H1 (cell line): ENCODE measurements around the gene PTER. TPM values are rescaled to one million over a fixed set of nuclear protein-coding genes. Genes with fewer than 3 reads are reported as not detected.

Experiments used
- CTCF ChIA-PET: fragments of 300-600 bp; sonication (Branson Sonifier 250); formaldehyde crosslinking; loops from one replicate; lab custom pipeline; 2021; ENCODE audit not compliant: partially characterized antibody; lab: Charles Lee
- POLR2A ChIA-PET: fragments of 300-600 bp; sonication (Branson Sonifier 250); formaldehyde crosslinking; loops from one replicate; lab custom pipeline; 2021; ENCODE audit warnings: inconsistent platforms; ENCODE audit not compliant: partially characterized antibody; lab: Charles Lee
- DNase-seq, 2 experiments: peaks; one replicate each; pipeline versions ENCODE4 v3.0.0 to v3.0.0-alpha.2; 2010 to 2022; ENCODE audit warnings: low spot score in 2 of 2, low read depth in 1 of 2, mixed read lengths in 1 of 2
- FAIRE-seq: peaks from 2 replicates; lab custom pipeline; 2011; peaks lifted over from hg19 to GRCh38; lab: Jason Lieb, UNC
- H2AFZ ChIP-seq: 2 replicates; pipeline ENCODE4 v1.8.1; 2012; ENCODE audit warnings: low read length, inconsistent platforms
- H2AK5ac ChIP-seq: 2 replicates; pipeline ENCODE4 v1.6.1; 2013; ENCODE audit warnings: low read depth, low read length
- H2BK120ac ChIP-seq: replicated peaks from 2 replicates; pipeline ENCODE3; 2013; ENCODE audit warnings: low read depth, low read length, inconsistent platforms
- H2BK12ac ChIP-seq: 2 replicates; pipeline ENCODE4 v1.6.1; 2013; ENCODE audit warnings: low read depth, low read length
- H2BK15ac ChIP-seq: 2 replicates; pipeline ENCODE4 v1.6.1; 2013; ENCODE audit warnings: low read length
- H2BK20ac ChIP-seq: 2 replicates; pipeline ENCODE4 v1.6.1; 2013; ENCODE audit warnings: low read length
- H2BK5ac ChIP-seq: 2 replicates; pipeline ENCODE4 v1.6.1; 2013; ENCODE audit warnings: low read depth, low read length
- H3K14ac ChIP-seq: 2 replicates; pipeline ENCODE4 v1.6.1; 2013; ENCODE audit warnings: inconsistent platforms; ENCODE audit not compliant: insufficient read length
- H3K18ac ChIP-seq: 2 replicates; pipeline ENCODE4 v1.6.1; 2013; ENCODE audit warnings: low read length; ENCODE audit errors: extremely low read depth
- H3K23ac ChIP-seq: 2 replicates; pipeline ENCODE4 v1.6.1; 2013; ENCODE audit warnings: inconsistent platforms; ENCODE audit not compliant: insufficient read length
- H3K23me2 ChIP-seq: 2 replicates; pipeline ENCODE4 v1.6.1; 2013; ENCODE audit warnings: low read depth, low read length
- H3K27ac ChIP-seq: 2 replicates; pipeline ENCODE4 v1.6.1; 2011; ENCODE audit warnings: low read depth, low read length, inconsistent platforms
- H3K27me3 ChIP-seq, 4 experiments: replicated peaks in 1 of 4; 1 replicate in 1 of 4; 2 replicates in 3 of 4; pipeline versions ENCODE4 v1.6.1 to v1.8.1; 2011 to 2013; ENCODE audit warnings: low read length in 3 of 4, mild to moderate bottlenecking in 3 of 4, inconsistent platforms in 2 of 4, mixed read lengths in 2 of 4, moderate library complexity in 1 of 4; ENCODE audit not compliant: control insufficient read depth in 3 of 4, insufficient read depth in 3 of 4; ENCODE audit errors: extremely low read depth in 1 of 4
- H3K36me3 ChIP-seq, 4 experiments: 2 replicates each; pipeline versions ENCODE4 v1.6.1 to v1.8.1; 2011 to 2013; ENCODE audit warnings: mild to moderate bottlenecking in 4 of 4, low read length in 3 of 4, moderate library complexity in 2 of 4, control low read depth in 1 of 4, inconsistent platforms in 1 of 4; ENCODE audit not compliant: insufficient read depth in 4 of 4, control insufficient read depth in 2 of 4
- H3K4ac ChIP-seq: replicated peaks from 2 replicates; pipeline ENCODE3; 2013; ENCODE audit warnings: low read length, low read depth, mixed read lengths, inconsistent platforms; ENCODE audit not compliant: insufficient read length
- H3K4me1 ChIP-seq, 4 experiments: replicated peaks in 1 of 4; 1 replicate in 1 of 4; 2 replicates in 3 of 4; pipeline versions ENCODE4 v1.6.1 to v1.8.1; 2011 to 2013; ENCODE audit warnings: low read length in 3 of 4, inconsistent platforms in 2 of 4, mixed read lengths in 1 of 4; ENCODE audit not compliant: insufficient read depth in 4 of 4, control insufficient read depth in 3 of 4
- H3K4me2 ChIP-seq, 2 experiments: 2 replicates each; pipeline versions ENCODE4 v1.6.1 to v1.8.1; 2011 to 2013; ENCODE audit warnings: low read depth in 2 of 2, low read length in 2 of 2, control low read depth in 1 of 2, inconsistent platforms in 1 of 2, mild to moderate bottlenecking in 1 of 2; ENCODE audit not compliant: insufficient read depth in 1 of 2
- H3K4me3 ChIP-seq, 4 experiments: fragments of 200-600, 300-600 bp in 1 of 4; sonication (generic), shearing (Covaris generic), sonication (Bioruptor Twin) in 1 of 4; 2 replicates each; pipeline versions ENCODE4 v1.5.1 to v1.8.1; 2011 to 2016; ENCODE audit warnings: low read length in 4 of 4, low read depth in 3 of 4, control low read depth in 2 of 4, inconsistent platforms in 2 of 4, mild to moderate bottlenecking in 2 of 4, mixed read lengths in 1 of 4, moderate library complexity in 1 of 4; ENCODE audit not compliant: insufficient read depth in 2 of 4; ENCODE audit errors: extremely low read depth in 1 of 4
- H3K56ac ChIP-seq: replicated peaks from 2 replicates; pipeline ENCODE3; 2013; ENCODE audit warnings: low read depth, mild to moderate bottlenecking, mixed read lengths, low read length, inconsistent platforms; ENCODE audit not compliant: insufficient read length
- H3K79me1 ChIP-seq: 2 replicates; pipeline ENCODE4 v1.6.1; 2013; ENCODE audit warnings: low read depth, low read length, control low read depth
- H3K79me2 ChIP-seq, 2 experiments: 2 replicates each; pipeline versions ENCODE4 v1.6.1 to v1.8.1; 2012 to 2013; ENCODE audit warnings: low read length in 2 of 2, mild to moderate bottlenecking in 2 of 2, inconsistent platforms in 1 of 2; ENCODE audit not compliant: insufficient read depth in 2 of 2, control insufficient read depth in 1 of 2
- H3K9ac ChIP-seq, 4 experiments: replicated peaks in 1 of 4; 1 replicate in 1 of 4; 2 replicates in 3 of 4; pipeline versions ENCODE4 v1.6.1 to v1.8.1; 2011 to 2013; ENCODE audit warnings: low read depth in 3 of 4, low read length in 3 of 4, control low read depth in 2 of 4, mild to moderate bottlenecking in 2 of 4, moderate library complexity in 2 of 4, inconsistent platforms in 1 of 4; ENCODE audit errors: extremely low read depth in 1 of 4
- H3K9me3 ChIP-seq, 2 experiments: 2 replicates each; pipeline versions ENCODE4 v1.6.1 to v1.8.1; 2012 to 2013; ENCODE audit warnings: mild to moderate bottlenecking in 2 of 2, moderate library complexity in 2 of 2, control low read depth in 1 of 2, inconsistent platforms in 1 of 2, low read depth in 1 of 2, low read length in 1 of 2, mixed read lengths in 1 of 2; ENCODE audit not compliant: insufficient read depth in 2 of 2
- H4K20me1 ChIP-seq, 2 experiments: replicated peaks in 1 of 2; 2 replicates each; pipeline versions ENCODE3 to v1.8.1; 2011 to 2013; ENCODE audit warnings: inconsistent platforms in 2 of 2, low read length in 2 of 2, mild to moderate bottlenecking in 1 of 2; ENCODE audit not compliant: insufficient read depth in 2 of 2, control insufficient read depth in 1 of 2
- H4K5ac ChIP-seq: 2 replicates; pipeline ENCODE4 v1.6.1; 2013; ENCODE audit warnings: low read length, low read depth, mixed read lengths, inconsistent platforms; ENCODE audit not compliant: insufficient read length
- H4K8ac ChIP-seq: 2 replicates; pipeline ENCODE4 v1.8.0; 2013; ENCODE audit warnings: mild to moderate bottlenecking, moderate library complexity, low read length, inconsistent platforms; ENCODE audit not compliant: insufficient read depth; ENCODE audit errors: extremely low read depth
- H4K91ac ChIP-seq: replicated peaks from 2 replicates; pipeline ENCODE3; 2013; ENCODE audit warnings: low read length, mixed read lengths, inconsistent platforms; ENCODE audit not compliant: insufficient read length
- CBX8 ChIP-seq: fragments of 300-800, 300-1000 bp; sonication (generic); IDR thresholded peaks from 2 replicates; pipeline ENCODE4 v1.7.1; 2016; ENCODE audit warnings: low read depth, low read length, borderline replicate concordance
- CHD2 ChIP-seq: IDR thresholded peaks from 2 replicates; pipeline ENCODE4 v1.6.1; 2012; ENCODE audit warnings: low read length, improper control_type of control experiment
- JUN ChIP-seq: IDR thresholded peaks from 2 replicates; pipeline ENCODE4 v1.6.1; 2011; ENCODE audit warnings: low read depth, mild to moderate bottlenecking, improper control_type of control experiment, low read length
- KDM1A ChIP-seq: fragments of 200-600, 300-600 bp; sonication (generic); IDR thresholded peaks from 2 replicates; pipeline ENCODE4 v1.7.1; 2016; ENCODE audit warnings: mild to moderate bottlenecking, low read length, borderline replicate concordance
- KDM5A ChIP-seq: fragments of 200-600 bp; IDR thresholded peaks from 2 replicates; pipeline ENCODE4 v1.7.1; 2012; ENCODE audit warnings: mild to moderate bottlenecking, low read length, inconsistent platforms, mixed read lengths
- PHF8 ChIP-seq: fragments of 200-600 bp; sonication (generic); conservative IDR thresholded peaks from 2 replicates; pipeline ENCODE4 v1.7.1; 2012; ENCODE audit warnings: low read depth, mild to moderate bottlenecking, inconsistent platforms, low read length, moderate library complexity
- RBBP5 ChIP-seq: IDR thresholded peaks from 2 replicates; pipeline ENCODE4 v1.7.1; 2012; ENCODE audit warnings: low read depth, mild to moderate bottlenecking, inconsistent platforms, low read length, moderate library complexity, borderline replicate concordance
- RXRA ChIP-seq: IDR thresholded peaks from 2 replicates; pipeline ENCODE4 v1.6.1; 2011; ENCODE audit warnings: low read depth, mild to moderate bottlenecking, low read length, moderate library complexity; ENCODE audit not compliant: insufficient read depth
- SIRT6 ChIP-seq: IDR thresholded peaks from one replicate; pipeline ENCODE4 v1.7.1; 2012; ENCODE audit warnings: low read length, inconsistent platforms
- SRF ChIP-seq: IDR thresholded peaks from 2 replicates; pipeline ENCODE4 v1.6.1; 2011; ENCODE audit warnings: mild to moderate bottlenecking, low read depth, low read length, moderate library complexity
- SUZ12 ChIP-seq: fragments of 200-600 bp; sonication (generic); IDR thresholded peaks from 2 replicates; pipeline ENCODE4 v1.6.1; 2012; ENCODE audit warnings: mild to moderate bottlenecking, inconsistent platforms, low read length, moderate library complexity, mixed read lengths
- TAF1 ChIP-seq: IDR thresholded peaks from 2 replicates; pipeline ENCODE4 v1.6.1; 2011; ENCODE audit warnings: mild to moderate bottlenecking, low read depth, low read length
- TAF7 ChIP-seq: optimal IDR thresholded peaks from 2 replicates; pipeline ENCODE3; 2011; ENCODE audit warnings: low read depth, mild to moderate bottlenecking, inconsistent platforms, low read length, moderate library complexity, borderline replicate concordance
- TCF12 ChIP-seq: IDR thresholded peaks from 2 replicates; pipeline ENCODE4 v1.6.1; 2011; ENCODE audit warnings: low read depth, mild to moderate bottlenecking, low read length
- YY1 ChIP-seq: IDR thresholded peaks from 2 replicates; pipeline ENCODE4 v1.6.1; 2011; ENCODE audit warnings: low read depth, mild to moderate bottlenecking, low read length
- WGBS, 2 experiments: shearing (Covaris generic) in 1 of 2; methylation state at CpG; one replicate each; pipeline versions ENCODE4 v1.1.6 to v1.1.7; 2013 to 2015; ENCODE audit warnings: low lambda C conversion rate in 2 of 2, mixed read lengths in 2 of 2, inconsistent platforms in 1 of 2, low coverage in 1 of 2, missing lambda C conversion rate in 1 of 2; ENCODE audit not compliant: insufficient replicate concordance in 2 of 2, insufficient coverage in 1 of 2, insufficient read length in 1 of 2; ENCODE audit errors: extremely low coverage in 1 of 2, missing lambda C conversion rate in 1 of 2; 5-methylcytosine and 5-hydroxymethylcytosine counted together
- polyA plus RNA-seq, 7 experiments: library from polyadenylated mRNA; depleted of rRNA in 3 of 7; stranded (reverse) in 5 of 7; unstranded in 2 of 7; fragments of >200 nt in 5 of 7; fragments of 200-250 nt in 2 of 7; gene quantifications; 1 replicate in 5 of 7; 2 replicates in 1 of 7; 4 replicates in 1 of 7; pipeline versions ENCODE4 v1.2.1 to v1.2.3, GENCODE V29; 2011 to 2013; ENCODE audit warnings: missing spikeins in 2 of 7, mixed read lengths in 2 of 7
- total RNA-seq: library from RNA; stranded (reverse); fragmentation: NEBNext Ultra II Directional; extraction: Animal tissue kit (Norgen Biotek cat#: 25700); gene quantifications from 2 replicates; pipeline ENCODE4 v1.2.1, GENCODE V29; 2021

Gene PTER
- total and polyA plus RNA-seq, 2 of the 8 experiments (the other 6 are each of a cell fraction or from before 2014, with no cell fraction given) = 4.4 to 7.8 TPM

- no peak overlapping the region for H3K27ac ChIP-seq
- POLR2A ChIA-PET = no interaction called here
- FAIRE-seq = no peak
Measured at GRCh38 chr10:16472828-16473227, 36.0 kb downstream of the PTER start.

More at GRCh38 chr10:16472828-16473227, 36.0 kb downstream of the PTER start:
- WGBS, 2 experiments = 94% methylated on average over 3 of the region's 3 CpGs; no CpG with 5 or more reads in 1 of the 2 experiments
- no peak overlapping the region for H3K9ac ChIP-seq
- H3K4me1 ChIP-seq = no peaks in the 10 kb centered on the region
- no peak overlapping the region for H4K8ac ChIP-seq
- no peak overlapping the region for H2AFZ ChIP-seq
- no peak overlapping the region for H3K14ac ChIP-seq
- H3K23me2 ChIP-seq = no peaks in the 10 kb centered on the region; the same call in 1 of the 2 replicates
- no peaks in the 10 kb centered on the region for H3K79me2 ChIP-seq
- H2BK120ac ChIP-seq = no peak overlapping the region
- H3K79me1 ChIP-seq = no peaks in the 10 kb centered on the region
- no peaks in the 10 kb centered on the region for H4K20me1 ChIP-seq
- no peak overlapping the region for H2BK20ac ChIP-seq
- no peak for TF ChIP-seq TAF7
- TF ChIP-seq SUZ12 = no peak
- TF ChIP-seq CBX8 = no peak
- TF ChIP-seq KDM1A = no peak
- no peak for TF ChIP-seq SRF
- no peak for TF ChIP-seq TCF12
- TF ChIP-seq SIRT6 = no peak
- TF ChIP-seq PHF8 = no peak
- no peak for TF ChIP-seq JUN
- TF ChIP-seq TAF1 = no peak
- no peak for TF ChIP-seq RBBP5
- no peak for TF ChIP-seq CHD2
- TF ChIP-seq KDM5A = no peak
- TF ChIP-seq YY1 = no peak
- no peak for TF ChIP-seq RXRA
- H3K4ac ChIP-seq = no peak overlapping the region
- H2BK12ac ChIP-seq = no peak overlapping the region
- H4K91ac ChIP-seq = no peak overlapping the region
- no peak for DNase-seq
- H4K5ac ChIP-seq = no peak overlapping the region
- H2AK5ac ChIP-seq = no peak overlapping the region
- H2BK15ac ChIP-seq = no peak overlapping the region
- no peaks in the 10 kb centered on the region for H3K9me3 ChIP-seq
- no peak overlapping the region for H3K4me2 ChIP-seq
- CTCF ChIA-PET = no interaction called here
- no peak overlapping the region for H3K4me3 ChIP-seq
- H3K23ac ChIP-seq = no peak overlapping the region
- H3K18ac ChIP-seq = no peak overlapping the region
- H2BK5ac ChIP-seq = no peak overlapping the region
- H3K56ac ChIP-seq = no peak overlapping the region
- H3K36me3 ChIP-seq = no peaks in the 10 kb centered on the region
- no peaks in the 10 kb centered on the region for H3K27me3 ChIP-seq
